Peyer's patch (tissue), 4 donors: ENCODE results near the gene DUOX1. TPM values are rescaled to one million over a fixed set of nuclear protein-coding genes. Genes with fewer than 3 reads are reported as not detected.
A peak's percentile ranks its signal among the peaks of the same experiment; 100 is the strongest.

Source experiments
- DNase-seq, 3 donors: peaks; one replicate each; pipeline ENCODE4 v3.0.0-alpha.2; 2017 to 2019
- H3K27ac ChIP-seq, 4 donors: fragments of 200-600 bp; sonication (generic); one replicate each; pipeline ENCODE4 v1.5.1; 2016 to 2019
- H3K27me3 ChIP-seq, 2 donors: fragments of 200-600 bp; sonication (generic); one replicate each; pipeline ENCODE4 v1.5.1; 2019
- H3K36me3 ChIP-seq, 3 donors: fragments of 200-600 bp; sonication (generic); one replicate each; pipeline ENCODE4 v1.5.1; 2016 to 2019
- H3K4me1 ChIP-seq, 4 donors: fragments of 200-600 bp; sonication (generic); one replicate each; pipeline ENCODE4 v1.5.1; 2016 to 2019
- H3K4me3 ChIP-seq, 4 donors: fragments of 200-600 bp; sonication (generic); 1 replicate in 3 of 4; 2 replicates in 1 of 4; pipeline ENCODE4 v1.5.1; 2016 to 2019; ENCODE audit warnings: mild to moderate bottlenecking in 1 of 4
- H3K9me3 ChIP-seq, 4 donors: fragments of 200-600 bp; sonication (generic); one replicate each; pipeline ENCODE4 v1.5.1; 2016 to 2019; ENCODE audit warnings: mild to moderate bottlenecking in 1 of 4
- POLR2A ChIP-seq, 2 donors: fragments of 450-650 bp; IDR thresholded peaks; one replicate each; pipeline ENCODE4 v1.5.1; 2017; ENCODE audit warnings: antibody characterized with exemption in 2 of 2, mild to moderate bottlenecking in 2 of 2, moderate library complexity in 2 of 2
- total RNA-seq, 4 donors: library from RNA; depleted of rRNA; stranded (reverse); fragments of >200 nt; gene quantifications; one replicate each; pipeline ENCODE4 v1.1.0, GENCODE V29; 2016
- TF ChIP-seq, protein P1 (sequence below), 6 experiments: fragments of 450-650 bp in 4 of 6; fragments of 200-600 bp in 2 of 6; sonication (generic) in 1 of 6; IDR thresholded peaks; one replicate each; pipeline ENCODE4 v1.5.1; 2017 to 2019; ENCODE audit warnings: antibody characterized with exemption in 6 of 6, mild to moderate bottlenecking in 3 of 6, moderate library complexity in 1 of 6

DUOX1 gene
- total RNA-seq, 4 donors from 2014 or later: 0.35 to 0.54 TPM; not detected in 2

- H3K36me3 ChIP-seq: no peaks in the 10 kb centered on the region
- H3K27ac ChIP-seq: peak overlapping the region; percentile 92 to 95 (median 94)
- H3K4me1 ChIP-seq: peaks cover 0 to 15% (median 0%) of the 10 kb centered on the region in 4 donors
- TF ChIP-seq, protein P1, sequence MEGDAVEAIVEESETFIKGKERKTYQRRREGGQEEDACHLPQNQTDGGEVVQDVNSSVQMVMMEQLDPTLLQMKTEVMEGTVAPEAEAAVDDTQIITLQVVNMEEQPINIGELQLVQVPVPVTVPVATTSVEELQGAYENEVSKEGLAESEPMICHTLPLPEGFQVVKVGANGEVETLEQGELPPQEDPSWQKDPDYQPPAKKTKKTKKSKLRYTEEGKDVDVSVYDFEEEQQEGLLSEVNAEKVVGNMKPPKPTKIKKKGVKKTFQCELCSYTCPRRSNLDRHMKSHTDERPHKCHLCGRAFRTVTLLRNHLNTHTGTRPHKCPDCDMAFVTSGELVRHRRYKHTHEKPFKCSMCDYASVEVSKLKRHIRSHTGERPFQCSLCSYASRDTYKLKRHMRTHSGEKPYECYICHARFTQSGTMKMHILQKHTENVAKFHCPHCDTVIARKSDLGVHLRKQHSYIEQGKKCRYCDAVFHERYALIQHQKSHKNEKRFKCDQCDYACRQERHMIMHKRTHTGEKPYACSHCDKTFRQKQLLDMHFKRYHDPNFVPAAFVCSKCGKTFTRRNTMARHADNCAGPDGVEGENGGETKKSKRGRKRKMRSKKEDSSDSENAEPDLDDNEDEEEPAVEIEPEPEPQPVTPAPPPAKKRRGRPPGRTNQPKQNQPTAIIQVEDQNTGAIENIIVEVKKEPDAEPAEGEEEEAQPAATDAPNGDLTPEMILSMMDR (IDR thresholded peaks at IDR 0.05): no peak
- TF ChIP-seq POLR2A (IDR thresholded peaks at IDR 0.05): no peak
- H3K4me3 ChIP-seq: peak overlapping the region; percentile 60 to 90 (median 65)
- no peaks in the 10 kb centered on the region for H3K9me3 ChIP-seq
- DNase-seq: no peak
- H3K27me3 ChIP-seq: no peaks in the 10 kb centered on the region
Measured at GRCh38 chr15:45167631-45168205, 37.9 kb downstream of the DUOX1 start.

DNA sequence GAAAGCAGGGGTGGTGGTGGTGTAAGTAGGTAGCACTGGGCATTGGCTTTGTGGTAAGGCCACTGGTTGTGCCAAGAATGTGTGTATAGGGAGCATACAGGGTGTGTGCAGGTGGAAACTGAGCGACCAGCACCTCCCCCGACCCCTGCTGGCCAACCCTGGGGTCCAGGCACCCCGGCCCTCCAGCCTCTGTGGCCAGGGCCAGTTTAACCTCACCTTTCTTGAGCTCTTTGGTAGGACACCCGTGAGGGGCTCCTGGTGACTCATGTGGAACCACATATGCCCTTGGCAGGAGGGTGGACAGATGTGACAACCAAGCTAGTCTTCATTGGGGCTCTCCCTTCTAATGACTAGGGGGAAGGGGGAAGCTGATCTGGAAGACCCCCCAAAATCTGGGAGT lies 38.5 kb downstream of the DUOX1 start:
- peak overlapping the region in 1 of 4 donors; percentile 94 for H3K27ac ChIP-seq
- H3K4me1 ChIP-seq: peaks cover 0 to 15% (median 0%) of the 10 kb centered on the region in 4 donors
- DNase-seq: peak in 1 of 3 donors; percentile 44
- no peaks in the 10 kb centered on the region for H3K36me3 ChIP-seq
- no peaks in the 10 kb centered on the region for H3K9me3 ChIP-seq
- no peaks in the 10 kb centered on the region for H3K27me3 ChIP-seq
- H3K4me3 ChIP-seq: no peak overlapping the region
- TF ChIP-seq POLR2A (IDR thresholded peaks at IDR 0.05): no peak
- TF ChIP-seq, protein P1 (IDR thresholded peaks at IDR 0.05): no peak

DNA sequence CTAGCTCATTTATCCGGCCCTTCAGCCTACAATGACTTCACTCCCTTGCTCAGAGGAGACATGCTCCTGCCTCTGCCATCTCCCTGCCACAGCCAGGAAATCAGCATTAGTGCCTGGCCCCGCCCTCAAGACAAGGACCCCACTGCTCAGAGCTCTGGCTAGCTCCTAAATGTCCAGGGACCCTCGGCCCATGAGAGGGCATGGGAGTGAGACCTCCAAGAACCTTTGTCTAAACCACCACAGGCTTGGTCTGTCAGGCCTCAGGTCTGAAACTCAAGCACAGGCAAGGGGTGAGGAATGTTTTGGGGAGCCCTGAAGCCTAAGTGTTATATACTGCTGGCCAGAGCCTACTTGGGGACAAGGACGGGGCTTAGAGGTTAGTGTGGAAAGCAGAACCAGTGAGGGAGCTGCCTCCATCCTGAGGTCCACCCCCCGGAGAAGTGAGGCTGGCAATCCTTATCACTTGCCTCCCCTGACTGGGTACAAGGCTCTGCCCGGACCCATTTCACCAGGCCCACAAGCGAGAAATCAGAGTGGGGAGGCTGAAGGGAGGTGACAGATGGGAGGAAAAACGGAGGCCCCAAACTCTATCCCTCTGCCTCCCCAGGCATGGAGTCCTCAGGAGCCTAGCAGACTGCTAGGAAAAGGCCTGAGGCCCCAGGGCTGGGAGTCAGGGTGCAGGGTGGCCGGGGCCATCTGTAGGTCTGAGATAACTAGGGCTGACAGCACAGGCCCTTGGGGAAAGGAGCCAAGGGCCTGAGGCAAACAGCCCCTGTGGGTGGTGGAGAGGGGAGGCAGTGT lies 39.2 kb downstream of the DUOX1 start:
- Histone ChIP-seq H3K27me3 (no peaks in the 10 kb centered on the region), H3K4me1 (peaks cover 0 to 15% (median 0%) of the 10 kb centered on the region in 4 donors), H3K36me3 (no peaks in the 10 kb centered on the region), H3K4me3 (no peak overlapping the region), H3K27ac (peak overlapping the region in 1 of 4 donors; percentile 46), H3K9me3 (no peaks in the 10 kb centered on the region)
- TF ChIP-seq, protein P1 (IDR thresholded peaks at IDR 0.05): no peak
- TF ChIP-seq POLR2A (IDR thresholded peaks at IDR 0.05): no peak
- DNase-seq: peak in 1 of 3 donors; percentile 37

DNA sequence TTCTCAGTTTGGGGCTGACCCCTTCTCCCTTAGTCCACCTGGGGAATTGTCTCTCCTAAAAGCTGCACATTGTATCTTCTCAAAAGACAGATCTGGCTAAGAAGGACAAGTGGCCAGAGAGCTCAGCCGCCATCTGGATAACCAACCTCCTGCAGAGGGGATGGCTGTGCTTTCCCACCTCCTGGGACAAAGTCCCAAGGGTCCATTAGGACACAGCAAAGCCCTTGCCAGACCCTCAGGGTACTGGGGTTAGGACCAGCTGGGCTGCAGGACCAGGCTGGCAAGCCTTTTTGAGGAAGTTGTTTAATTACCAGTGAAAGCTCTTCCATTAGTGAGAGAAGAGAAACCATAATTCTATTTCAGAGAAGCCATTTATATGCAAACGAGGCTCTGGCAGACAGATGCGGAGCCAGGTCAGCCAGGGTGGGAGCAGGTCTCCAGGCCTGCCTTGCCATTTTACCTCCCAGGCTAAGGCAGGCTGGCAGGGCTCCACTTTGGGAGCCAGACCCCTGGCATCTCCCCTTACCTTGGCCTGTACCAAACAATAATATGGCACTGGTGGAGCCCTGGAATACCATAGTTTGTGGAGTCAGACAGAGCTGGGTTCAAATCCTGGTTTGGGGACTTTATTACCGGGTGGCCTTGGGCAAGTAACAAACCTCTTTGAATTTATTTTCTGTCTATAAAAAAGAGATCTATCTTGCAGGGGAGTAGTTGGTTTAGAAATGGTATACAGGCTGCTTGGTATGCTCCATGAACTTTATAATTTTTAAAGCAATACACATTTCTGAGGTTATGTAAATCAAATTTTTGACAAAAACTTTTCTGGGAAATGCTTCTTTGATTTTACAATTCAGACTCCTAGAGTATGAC lies 40.0 kb downstream of the DUOX1 start:
- no peak for DNase-seq
- Histone ChIP-seq H3K4me1 (peaks cover 0 to 15% (median 0%) of the 10 kb centered on the region in 4 donors), H3K27me3 (no peaks in the 10 kb centered on the region), H3K4me3 (no peak overlapping the region), H3K36me3 (no peaks in the 10 kb centered on the region), H3K9me3 (no peaks in the 10 kb centered on the region), H3K27ac (peak overlapping the region in 1 of 4 donors; percentile 46)
- TF ChIP-seq, protein P1 (IDR thresholded peaks at IDR 0.05): no peak
- TF ChIP-seq POLR2A (IDR thresholded peaks at IDR 0.05): no peak

- H3K36me3 ChIP-seq: no peaks in the 10 kb centered on the region
- TF ChIP-seq, protein P1 (IDR thresholded peaks at IDR 0.05): no peak
- TF ChIP-seq POLR2A (IDR thresholded peaks at IDR 0.05): no peak
Measured at GRCh38 chr15:45171912-45172311, 42.1 kb downstream of the DUOX1 start.

More at GRCh38 chr15:45171912-45172311, 42.1 kb downstream of the DUOX1 start:
- DNase-seq: no peak
- H3K27ac ChIP-seq: no peak overlapping the region
- no peaks in the 10 kb centered on the region for H3K9me3 ChIP-seq
- H3K4me1 ChIP-seq: peaks cover 0 to 5% (median 0%) of the 10 kb centered on the region in 4 donors
- H3K27me3 ChIP-seq: no peaks in the 10 kb centered on the region
- H3K4me3 ChIP-seq: no peak overlapping the region
